Hippocampal formation (tissue), 2 donors: Measurements from ENCODE around the gene SPRED2.

ENCODE experiments used
- DNase-seq, 2 donors: peaks; one replicate each; lab custom pipeline; 2025; lab: John Stamatoyannopoulos, UW

SPRED2 gene

GRCh38 chr2:65442420-65443020, 10.1 kb upstream of the SPRED2 start:
- no peak for DNase-seq

DNA sequence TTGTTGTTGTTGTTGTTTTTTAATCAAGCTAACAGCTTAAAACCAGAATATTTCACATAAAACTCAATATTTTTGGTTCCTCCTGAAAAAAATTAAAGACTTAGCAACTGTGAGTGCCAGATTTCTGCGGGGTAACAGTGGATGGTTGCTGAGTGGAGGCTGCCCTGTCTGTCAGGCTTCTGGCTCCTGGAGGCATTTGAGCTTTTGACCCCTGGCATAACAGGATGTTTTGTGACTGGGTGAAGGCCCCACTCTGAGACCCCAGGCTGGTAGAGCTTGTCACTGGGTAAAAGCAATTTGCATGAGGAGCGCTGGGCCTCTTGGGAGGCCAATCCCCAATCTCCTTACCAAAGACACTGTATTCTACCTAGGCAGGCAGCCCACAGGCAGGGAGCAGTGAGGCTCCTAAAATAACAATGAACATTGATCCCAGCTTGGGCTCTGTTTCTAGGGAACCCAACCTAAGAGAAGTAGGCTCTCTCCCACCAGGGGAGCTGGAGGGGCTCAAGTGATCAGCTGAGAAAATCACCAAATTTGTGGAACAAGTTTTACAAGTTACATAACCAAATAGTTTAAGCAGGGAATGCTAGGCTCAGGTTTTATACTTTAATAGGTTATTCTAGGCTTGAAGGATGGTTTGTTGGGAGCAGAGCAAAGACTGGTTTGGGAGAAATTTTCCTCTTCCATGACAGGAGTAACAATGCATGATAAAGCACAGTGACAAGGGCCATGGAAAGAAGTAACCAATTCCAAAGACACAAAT, 5.9 kb upstream of the SPRED2 start:
- no peak for DNase-seq

GRCh38 chr2:65437392-65438135, 5.2 kb upstream of the SPRED2 start:
- DNase-seq = no peak

DNA sequence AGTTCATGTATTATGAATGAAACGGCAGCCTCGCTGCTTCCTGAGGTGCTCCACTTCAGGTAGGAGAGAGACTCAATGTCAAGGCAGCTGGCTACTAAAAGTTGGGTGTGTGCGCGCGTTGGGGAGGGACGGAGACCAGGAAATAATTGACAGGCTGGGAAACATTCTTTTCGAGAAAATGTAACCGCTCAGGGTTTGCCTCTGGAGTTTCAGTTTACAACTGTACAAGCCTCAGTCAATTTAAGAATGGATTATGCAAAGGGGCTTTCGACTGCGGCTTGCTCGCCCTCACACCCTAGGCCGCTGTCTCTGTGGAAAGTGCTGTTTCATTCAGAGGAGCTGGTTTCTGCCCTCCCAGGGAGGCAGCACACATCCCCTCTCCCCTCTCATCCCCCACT, 4.4 kb upstream of the SPRED2 start:
- no peak for DNase-seq

DNA sequence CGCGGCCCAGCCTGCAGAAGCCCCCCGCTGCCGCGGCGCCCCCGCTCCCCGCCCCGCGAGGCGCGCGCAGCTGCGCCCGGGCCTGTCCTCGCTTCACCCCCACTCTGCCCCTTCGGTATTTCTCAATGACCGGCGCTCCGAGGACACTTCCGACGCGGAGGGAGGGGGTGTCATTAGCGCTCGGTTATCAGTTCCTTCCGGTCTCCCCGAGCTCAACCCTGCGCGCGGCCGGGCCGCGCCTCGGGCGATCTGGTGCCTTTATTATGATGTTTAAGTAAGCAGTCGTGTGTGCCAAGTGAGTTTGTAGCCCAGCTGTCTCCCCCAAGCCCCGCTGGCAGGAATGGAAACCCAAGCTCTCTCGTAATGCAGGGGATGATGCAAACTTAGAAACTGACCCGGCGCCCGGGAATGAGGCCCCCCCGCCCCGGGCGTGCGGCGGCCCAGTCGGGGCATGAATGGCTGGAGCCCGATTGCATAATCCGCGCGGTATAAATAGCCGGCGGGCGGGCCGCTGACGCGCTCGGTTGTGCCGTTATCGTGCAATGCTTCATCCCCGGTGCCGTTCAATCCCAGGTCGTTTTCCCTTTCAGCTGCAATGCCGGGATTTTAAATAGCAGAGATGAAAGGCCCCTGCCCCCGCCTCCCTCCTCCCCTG, 3.9 kb upstream of the SPRED2 start:
- peak; percentile 60 to 74 for DNase-seq

GRCh38 chr2:65435625-65436168, 3.3 kb upstream of the SPRED2 start:
- peak; percentile 78 to 86 for DNase-seq

DNA sequence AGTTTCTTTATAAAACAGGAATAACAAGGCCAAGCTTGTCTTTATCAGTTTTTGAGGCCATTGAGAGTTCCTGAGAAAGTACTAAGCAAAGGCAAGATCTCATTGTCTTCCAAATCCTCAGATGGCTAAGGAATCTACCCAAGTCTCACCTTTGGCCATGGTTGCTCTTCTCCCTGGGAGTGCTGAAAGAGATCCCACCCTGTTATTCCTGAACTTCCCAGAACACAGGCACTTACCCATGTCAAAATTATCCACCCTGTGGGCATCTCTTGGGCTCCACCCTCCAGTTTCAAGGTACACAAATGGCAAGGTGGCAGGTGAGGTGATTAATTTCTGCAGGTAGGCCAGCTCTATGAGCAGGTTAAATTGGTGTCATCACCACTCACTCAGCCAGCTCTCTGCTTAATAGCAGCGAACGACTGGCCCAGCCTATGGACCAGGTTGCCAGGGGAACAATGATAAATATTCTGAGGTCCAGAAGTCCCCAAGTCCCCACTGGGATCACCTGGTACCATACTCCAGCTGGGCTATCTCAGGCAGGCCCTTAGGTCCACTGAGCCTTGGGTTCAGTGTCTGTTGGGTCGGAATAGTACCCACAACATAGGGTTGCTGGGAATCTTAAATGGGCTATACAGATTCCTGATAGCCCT, 2.3 kb upstream of the SPRED2 start:
- no peak for DNase-seq

- DNase-seq = peak; percentile 27 to 50
These were observed 775 bp downstream of the SPRED2 start for GRCh38 chr2:65431421-65432226.

GRCh38 chr2:65430603-65431420, 1.6 kb downstream of the SPRED2 start:
- DNase-seq = peak; percentile 57 to 77

GRCh38 chr2:65429786-65430602, 2.4 kb downstream of the SPRED2 start:
- DNase-seq = no peak

DNA sequence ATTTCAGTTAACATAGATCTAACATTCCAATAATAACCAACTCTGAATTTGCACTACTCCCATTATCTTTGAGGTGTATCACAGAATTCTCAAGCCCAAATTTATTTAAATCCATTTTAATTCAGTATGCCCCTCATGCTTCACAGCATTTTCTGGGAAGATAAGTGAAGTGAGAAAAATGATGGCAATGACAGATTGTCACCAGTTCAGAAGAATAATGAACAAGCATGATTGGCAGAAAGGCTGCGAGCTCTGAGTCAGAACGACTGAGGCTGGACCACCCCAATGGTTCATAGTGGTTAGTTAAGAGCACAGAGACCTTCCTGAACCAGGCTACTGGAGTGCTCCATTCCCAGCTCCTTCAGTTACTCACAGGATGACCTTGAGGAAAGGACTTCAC, 4.9 kb downstream of the SPRED2 start:
- no peak for DNase-seq

GRCh38 chr2:65425276-65425675, 7.1 kb downstream of the SPRED2 start:
- DNase-seq = no peak

DNA sequence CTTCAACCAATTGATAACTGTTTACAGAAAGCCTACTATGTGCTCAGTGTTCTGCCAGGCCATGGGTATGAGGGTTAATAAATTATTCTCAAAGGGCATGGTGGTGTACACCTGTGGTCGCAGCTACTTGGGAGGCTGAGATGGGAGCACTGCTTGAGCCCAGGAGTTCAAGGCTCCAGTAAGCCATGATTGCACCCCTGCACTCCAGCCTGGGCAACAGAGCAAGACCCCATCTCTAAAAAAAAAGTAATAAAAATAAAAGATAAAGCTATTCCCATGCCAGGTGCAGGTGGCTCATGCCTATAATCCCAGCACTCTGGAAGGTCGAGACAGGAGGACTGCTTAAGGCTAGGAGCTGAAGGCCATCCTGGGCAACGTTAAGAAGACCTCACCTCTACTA, 8.0 kb downstream of the SPRED2 start:
- no peak for DNase-seq

- no peak for DNase-seq
These were observed 11.0 kb downstream of the SPRED2 start for GRCh38 chr2:65421432-65421748.

- DNase-seq = no peak
These were observed 11.5 kb downstream of the SPRED2 start for GRCh38 chr2:65420712-65421431.

GRCh38 chr2:65417509-65418085, 14.8 kb downstream of the SPRED2 start:
- DNase-seq = no peak

- no peak for DNase-seq
These were observed 15.5 kb downstream of the SPRED2 start for GRCh38 chr2:65416945-65417344.

DNA sequence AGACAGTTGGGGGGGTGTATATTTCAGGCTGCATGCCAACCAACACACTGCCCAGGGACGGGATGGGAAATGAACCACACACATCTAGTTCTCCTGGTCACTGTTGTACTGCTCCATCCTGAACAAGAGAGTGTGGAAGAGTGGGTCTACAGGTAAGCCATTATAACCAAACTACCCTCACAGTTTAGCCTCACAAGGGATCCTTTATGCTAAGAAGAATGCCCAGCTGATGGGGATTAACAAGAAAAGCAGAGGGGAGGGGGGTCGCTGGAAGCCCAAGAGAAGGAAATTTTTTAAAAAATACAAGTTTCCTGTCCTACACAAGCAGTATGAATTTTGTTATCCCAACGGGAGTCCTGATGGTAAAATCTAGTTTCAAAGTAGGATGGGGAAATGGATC, 16.1 kb downstream of the SPRED2 start:
- no peak for DNase-seq
